ENCODE data around the gene NLE1.
A peak's percentile ranks its signal among the peaks of the same experiment; 100 is the strongest.
"Not testable (repeated sequence)": the region's sequence is repeated elsewhere in the genome, so short reads cannot be mapped to it uniquely, and the experiment has no call there.

The NLE1 gene

DNA sequence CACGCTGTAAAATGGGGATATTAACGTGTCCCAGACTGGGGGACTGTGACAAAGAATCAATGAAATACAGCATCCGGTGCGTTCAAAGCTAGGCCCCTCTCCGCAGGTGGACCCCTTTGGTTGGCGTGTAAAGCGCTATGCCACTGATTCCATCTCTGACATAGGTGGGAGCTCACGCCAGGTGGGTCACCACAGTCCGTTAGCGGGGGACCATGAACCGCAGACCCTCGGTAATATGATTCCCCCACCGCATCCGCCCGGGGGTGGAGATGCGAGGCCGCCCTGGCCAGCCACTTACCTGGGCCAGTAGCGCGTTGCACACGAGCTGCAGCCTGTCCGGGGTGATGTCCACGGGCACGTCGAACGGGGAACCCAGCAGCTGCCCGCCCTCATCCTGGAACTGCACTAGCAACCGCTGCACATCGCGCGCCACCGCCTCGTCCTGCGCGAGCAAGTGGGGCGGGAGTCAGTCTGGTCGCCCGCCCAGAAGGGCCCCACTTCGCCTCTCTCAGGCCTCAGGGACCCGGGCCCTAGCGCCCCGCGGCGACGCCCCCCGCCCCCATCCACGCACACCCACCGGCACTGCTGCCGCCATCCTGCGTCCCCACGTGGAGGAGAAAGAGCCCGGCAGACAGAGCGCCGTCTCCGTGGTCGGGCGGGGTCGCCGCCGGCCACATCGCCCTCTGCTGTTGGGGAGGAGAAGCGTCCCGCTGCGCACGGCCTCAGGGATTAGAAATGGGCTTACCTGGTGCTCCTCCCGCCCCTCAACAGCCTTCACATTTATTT lies at the start of gene NLE1:
TSS of gene NLE1 (minus strand) at position 623 of the 786 bp plus-strand sequence. CDS start at position 595, 28 bp downstream.
- peak; percentile 80 for DNase-seq

DNA sequence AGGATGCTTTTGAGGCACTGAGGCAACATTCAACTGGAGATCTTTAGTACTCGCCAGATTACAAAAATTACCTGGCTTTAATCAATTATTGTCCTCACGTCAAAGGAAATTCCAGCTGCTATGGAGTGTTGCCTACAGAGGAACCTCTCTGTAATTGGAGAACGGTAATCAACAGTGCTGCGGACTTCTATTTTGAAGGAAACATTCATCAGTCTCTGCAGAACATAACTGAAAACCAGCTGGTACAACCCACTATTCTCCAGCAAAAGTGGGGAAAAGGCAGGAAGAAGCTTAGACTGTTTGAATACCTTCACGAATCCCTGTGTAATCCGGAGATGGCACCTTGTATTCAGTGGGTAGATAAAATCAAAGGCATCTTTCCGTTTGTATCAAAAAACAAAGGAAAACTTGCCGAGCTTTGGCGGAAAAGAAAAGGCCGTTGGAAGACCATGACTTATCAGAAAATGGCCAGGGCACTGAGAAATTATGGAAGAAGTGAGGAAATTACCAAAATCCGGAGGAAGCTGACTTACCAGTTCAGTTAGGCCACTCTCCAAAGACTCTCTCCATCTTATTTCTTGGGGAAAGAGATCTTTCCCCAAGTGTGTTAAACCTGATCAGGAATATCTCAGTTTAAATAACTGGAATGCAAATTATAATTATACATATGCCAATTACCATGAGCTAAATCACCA lies 49.0 kb upstream of the NLE1 start:
- DNase-seq: no peak

- DNase-seq: peak; percentile 35
These were observed 47.2 kb upstream of the NLE1 start for GRCh38 chr17:35189291-35189690.

DNA sequence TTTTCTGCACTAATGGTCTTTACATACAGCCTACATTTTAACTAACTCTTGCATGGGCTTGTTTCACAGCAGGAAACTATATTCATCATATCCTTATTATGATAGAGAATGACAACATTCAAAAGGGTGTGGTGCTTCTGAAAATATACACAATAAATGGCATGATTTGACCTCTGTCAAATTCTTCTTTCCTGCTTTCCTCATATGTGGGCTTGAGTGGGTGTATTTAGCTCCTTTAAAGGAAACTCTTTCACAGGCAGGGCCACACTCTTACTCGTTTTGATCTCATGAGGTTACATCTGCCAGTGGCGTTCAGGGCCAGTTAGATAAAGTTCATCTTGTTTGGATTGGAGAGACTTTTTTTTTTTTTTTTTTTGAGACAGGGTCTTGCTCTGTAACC lies 46.0 kb upstream of the NLE1 start:
- no peak for DNase-seq

- DNase-seq: no peak
These were observed 45.4 kb upstream of the NLE1 start for GRCh38 chr17:35187481-35187880.

- no peak for DNase-seq
These were observed 43.7 kb upstream of the NLE1 start for GRCh38 chr17:35185849-35186248.

GRCh38 chr17:35184274-35184673 lies 42.2 kb upstream of the NLE1 start:
- DNase-seq: no peak

- no peak for DNase-seq
These were observed 41.2 kb upstream of the NLE1 start for GRCh38 chr17:35183332-35183731.

DNA sequence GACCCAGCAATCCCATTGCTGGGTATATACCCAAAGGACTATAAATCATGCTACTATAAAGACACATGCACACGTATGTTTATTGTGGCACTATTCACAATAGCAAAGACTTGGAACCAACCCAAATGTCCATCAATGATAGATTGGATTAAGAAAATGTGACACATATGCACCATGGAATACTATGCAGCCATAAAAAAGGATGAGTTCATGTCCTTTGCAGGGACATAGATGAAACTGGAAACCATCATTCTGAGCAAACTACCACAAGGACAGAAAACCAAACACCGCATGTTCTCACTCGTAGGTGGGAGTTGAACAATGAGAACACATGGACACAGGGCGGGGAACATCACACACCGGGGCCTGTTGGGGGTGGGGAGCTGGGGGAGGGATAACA lies 37.3 kb upstream of the NLE1 start:
- not testable (repeated sequence) for DNase-seq

GRCh38 chr17:35176897-35177296 lies 34.8 kb upstream of the NLE1 start:
- DNase-seq: no peak

- no peak for DNase-seq
These were observed 33.7 kb upstream of the NLE1 start for GRCh38 chr17:35175638-35176415.

GRCh38 chr17:35174835-35175334 lies 32.8 kb upstream of the NLE1 start:
- DNase-seq: no peak

GRCh38 chr17:35172321-35172720 lies 30.2 kb upstream of the NLE1 start:
- not testable (repeated sequence) for DNase-seq

DNA sequence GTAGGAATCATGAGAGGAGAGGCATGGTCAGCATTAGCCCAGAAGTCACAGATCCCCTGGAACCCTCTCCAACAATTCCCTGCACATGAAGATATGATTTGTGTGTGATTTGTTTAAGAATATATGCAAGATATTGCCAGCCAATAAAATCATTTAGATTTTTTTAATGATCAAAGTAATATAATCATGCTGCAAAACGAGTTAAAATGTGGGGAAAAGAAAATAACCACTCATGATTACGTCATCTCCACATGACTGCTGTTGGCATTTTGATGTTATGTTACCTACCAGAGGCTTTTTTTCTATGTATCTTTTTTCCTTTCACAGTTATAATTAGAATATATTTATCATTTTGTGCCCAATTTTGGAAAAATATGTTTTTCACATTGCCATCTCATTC lies 29.7 kb upstream of the NLE1 start:
- DNase-seq: no peak

DNA sequence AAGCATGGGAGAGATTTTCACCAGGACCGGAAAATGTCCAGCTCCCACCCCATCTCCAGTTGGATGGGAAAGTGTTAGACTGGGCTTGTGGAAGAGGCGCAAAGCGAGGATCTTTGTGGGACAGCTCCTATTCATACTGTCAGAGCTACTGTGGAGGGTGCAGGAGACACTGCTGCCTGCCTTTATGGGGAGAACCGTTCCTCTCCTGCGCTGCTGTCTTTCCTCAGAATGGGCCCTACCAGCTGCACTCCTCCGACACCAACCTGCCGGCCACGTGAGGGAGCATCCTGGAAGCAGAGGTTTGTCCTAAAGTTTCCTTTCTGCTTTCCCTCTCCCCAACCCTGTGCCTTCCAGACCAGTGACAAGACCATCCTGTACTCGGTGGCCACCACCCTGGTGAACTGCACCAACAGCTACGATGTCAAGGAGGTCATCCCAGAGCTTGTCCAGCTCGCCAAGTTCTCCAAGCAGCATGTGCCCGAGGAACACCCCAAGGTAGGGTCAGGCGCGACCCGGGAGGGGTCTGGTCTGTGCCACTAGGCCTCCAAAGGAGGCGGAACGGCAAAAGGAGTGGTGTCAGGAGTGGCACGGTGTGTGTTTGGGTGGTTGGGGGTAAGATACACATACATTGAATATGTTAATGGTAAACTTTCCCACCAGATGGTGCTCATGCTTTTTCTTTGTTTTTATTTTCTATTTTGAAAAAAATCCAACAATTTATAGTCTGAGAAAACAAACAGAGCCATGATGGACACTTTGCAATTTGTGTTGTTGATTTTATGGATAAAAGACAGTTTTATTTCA lies 29.1 kb upstream of the NLE1 start:
- DNase-seq: no peak

DNA sequence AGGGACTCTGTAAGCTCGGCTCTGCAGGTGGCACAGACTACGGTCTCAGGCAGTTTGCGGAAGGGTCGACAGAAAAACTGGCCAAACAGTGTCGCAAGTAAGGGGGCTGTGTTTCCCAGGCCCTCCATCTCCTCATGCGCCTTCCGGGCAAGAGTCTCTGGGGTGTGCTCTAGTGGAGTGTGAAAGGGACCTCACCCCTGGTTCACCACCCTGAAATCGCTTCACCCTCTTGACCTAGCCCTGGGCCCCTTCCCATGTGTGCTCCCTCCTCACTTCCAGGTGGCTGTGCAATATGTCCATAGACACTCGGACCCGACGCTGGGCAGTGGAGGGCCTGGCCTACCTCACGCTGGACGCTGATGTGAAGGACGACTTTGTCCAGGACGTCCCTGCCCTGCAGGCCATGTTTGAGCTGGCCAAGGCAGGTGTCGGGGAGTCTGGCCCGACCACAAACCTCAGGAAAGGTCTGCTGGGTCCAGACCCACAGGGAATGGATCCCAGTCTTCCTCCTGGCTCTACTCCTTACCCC lies 27.8 kb upstream of the NLE1 start:
- DNase-seq: no peak

DNA sequence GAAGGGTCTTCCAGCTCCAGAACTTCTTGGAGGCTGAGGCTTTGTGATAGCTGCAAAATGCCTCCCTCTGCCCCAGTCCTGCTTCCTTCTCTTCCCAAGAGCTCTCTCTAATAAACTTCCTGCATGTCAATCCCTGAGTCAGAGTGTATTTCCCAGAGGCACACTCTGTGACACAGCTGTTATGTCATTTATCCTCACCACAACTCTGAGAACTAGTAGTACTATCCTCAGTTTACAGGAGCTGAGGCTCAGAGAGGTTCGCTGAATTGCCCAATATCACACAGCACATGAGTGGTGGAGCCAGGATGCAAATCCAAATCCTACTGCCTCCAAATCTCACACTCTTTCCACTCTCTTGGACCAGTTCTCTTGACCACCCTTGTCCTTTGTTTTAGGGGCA lies 25.6 kb upstream of the NLE1 start:
- no peak for DNase-seq

DNA sequence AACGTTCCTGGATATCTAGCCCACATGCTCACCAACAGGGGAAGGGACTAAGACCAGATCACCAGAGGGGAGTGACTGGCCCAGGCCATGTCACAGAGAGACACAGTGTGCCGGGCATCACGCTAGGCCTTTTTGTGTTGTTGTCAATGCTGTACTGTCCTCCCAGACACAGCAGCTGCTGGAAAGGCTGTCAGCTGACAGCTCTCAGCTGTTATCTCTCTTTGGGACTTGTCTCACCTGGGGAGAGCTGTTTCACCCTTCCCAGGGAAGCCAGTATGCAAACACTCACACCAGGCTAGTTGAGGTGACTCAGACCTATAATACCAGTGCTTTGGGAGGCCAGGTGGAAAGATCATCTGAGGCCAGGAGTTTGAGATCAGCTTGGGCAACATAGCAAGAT lies 24.9 kb upstream of the NLE1 start:
- no peak for DNase-seq

GRCh38 chr17:35166526-35166925 lies 24.4 kb upstream of the NLE1 start:
- DNase-seq: no peak

DNA sequence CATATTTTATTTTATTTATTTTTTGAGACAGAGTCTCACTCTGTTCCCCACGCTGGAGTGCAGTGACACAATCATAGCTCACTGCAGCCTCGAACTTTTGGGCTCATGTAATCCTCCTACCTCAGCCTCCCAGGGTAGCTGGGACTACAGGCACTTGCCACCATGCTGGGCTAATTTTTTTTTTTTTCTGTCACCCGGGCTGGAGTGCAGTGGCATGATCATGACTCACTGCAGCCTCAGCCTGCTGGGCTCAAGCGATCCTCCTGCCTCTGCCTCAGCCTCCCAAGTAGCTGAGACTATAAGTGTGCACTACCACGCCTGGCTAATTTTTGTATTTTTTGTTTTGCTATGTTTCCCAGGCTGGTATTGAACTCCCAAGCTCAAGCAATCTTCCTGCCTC lies 22.6 kb upstream of the NLE1 start:
- DNase-seq: no peak

DNA sequence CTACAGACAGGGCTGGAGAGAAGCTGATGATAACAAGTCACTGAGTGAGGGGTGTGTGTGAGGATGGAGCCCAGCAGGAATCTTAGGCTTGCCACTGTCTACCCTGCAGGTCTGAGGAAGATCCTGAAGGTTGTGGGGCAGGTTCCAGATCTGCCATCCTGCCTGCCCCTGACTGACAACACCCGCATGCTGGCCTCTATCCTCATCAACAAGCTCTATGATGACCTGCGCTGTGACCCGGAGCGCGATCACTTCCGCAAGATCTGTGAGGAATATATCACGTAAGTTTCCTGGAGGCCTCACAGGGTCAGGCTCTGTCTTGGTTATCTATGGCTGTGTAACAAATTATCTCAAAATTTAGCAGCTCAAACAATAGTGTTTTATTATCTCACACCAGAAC lies 21.8 kb upstream of the NLE1 start:
- no peak for DNase-seq

DNA sequence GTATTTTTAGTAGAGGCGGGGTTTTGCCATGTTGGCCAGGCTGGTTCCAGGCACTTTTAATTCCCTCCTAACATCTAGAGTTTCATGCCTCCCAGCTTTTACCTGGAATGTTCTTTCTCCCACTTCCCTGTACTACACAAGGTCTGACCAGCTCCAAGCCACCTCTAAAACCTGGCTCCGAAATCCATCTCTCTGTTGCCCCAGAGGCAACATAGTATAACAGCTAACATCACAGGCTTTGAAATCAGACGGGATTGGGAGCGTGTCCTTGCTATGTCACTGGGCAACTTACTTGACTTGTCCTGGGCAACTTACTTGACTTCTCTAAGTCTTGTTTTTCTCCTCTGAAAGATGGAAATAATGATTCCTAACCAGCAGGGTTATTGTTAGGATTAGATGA lies 20.7 kb upstream of the NLE1 start:
- no peak for DNase-seq

Data from GDM1 (cell line).